Natural killer cell (primary cell): Measurements from ENCODE around the gene EHD4. TPM values are rescaled to one million over a fixed set of nuclear protein-coding genes. Genes with fewer than 3 reads are reported as not detected.
A peak's percentile ranks its signal among the peaks of the same experiment; 100 is the strongest.

ENCODE experiments used
- ATAC-seq, 3 donors: fragments of 150-1000 bp in 2 of 3; fragments of 200-7000 bp in 1 of 3; cut with Tn5 transposase; 1 replicate in 1 of 3; 2 replicates in 2 of 3; pipeline ENCODE4 v1.10.0; 2021; ENCODE audit warnings: mild to moderate bottlenecking in 2 of 3, moderate library complexity in 2 of 3
- DNase-seq, 2 donors: peaks; one replicate each; pipeline versions ENCODE4 v3.0.0 to v3.0.0-alpha.2; 2013 to 2021; ENCODE audit warnings: mixed read lengths in 1 of 2
- H3K27ac ChIP-seq: one replicate; pipeline ENCODE4 v1.5.1; 2013; ENCODE audit warnings: mild to moderate bottlenecking, low read length
- H3K27me3 ChIP-seq: one replicate; pipeline ENCODE4 v1.6.1; 2013; ENCODE audit warnings: low read length; ENCODE audit not compliant: control insufficient read depth, insufficient read depth
- H3K36me3 ChIP-seq: one replicate; pipeline ENCODE4 v1.6.1; 2013; ENCODE audit warnings: low read length; ENCODE audit not compliant: control insufficient read depth, insufficient read depth
- H3K4me1 ChIP-seq: one replicate; pipeline ENCODE4 v1.6.1; 2013; ENCODE audit warnings: low read length; ENCODE audit not compliant: control insufficient read depth, insufficient read depth
- H3K4me3 ChIP-seq: one replicate; pipeline ENCODE4 v1.5.1; 2013; ENCODE audit warnings: low read length
- H3K9me3 ChIP-seq: one replicate; pipeline ENCODE4 v1.6.1; 2013; ENCODE audit warnings: low read length; ENCODE audit not compliant: control insufficient read depth, insufficient read depth
- H3K27ac Mint-ChIP-seq, 2 donors: one replicate each; pipeline ENCODE4 v1.8.0; 2022; ENCODE audit warnings: mild to moderate bottlenecking in 2 of 2, mixed read lengths in 2 of 2, moderate library complexity in 1 of 2
- H3K27me3 Mint-ChIP-seq, 2 donors: one replicate each; pipeline ENCODE4 v1.8.0; 2022; ENCODE audit warnings: low read depth in 2 of 2, mixed read lengths in 2 of 2
- H3K36me3 Mint-ChIP-seq: one replicate; pipeline ENCODE4 v1.8.0; 2022; ENCODE audit warnings: mixed read lengths
- H3K4me1 Mint-ChIP-seq, 2 donors: one replicate each; pipeline ENCODE4 v1.8.0; 2022; ENCODE audit warnings: mixed read lengths in 2 of 2
- H3K4me3 Mint-ChIP-seq: one replicate; pipeline ENCODE4 v1.8.0; 2022; ENCODE audit warnings: mild to moderate bottlenecking, moderate library complexity, mixed read lengths
- H3K9me3 Mint-ChIP-seq, 2 donors: one replicate each; pipeline ENCODE4 v1.8.0; 2022; ENCODE audit warnings: mixed read lengths in 2 of 2
- CTCF ChIP-seq: fragments of 200-600 bp; IDR thresholded peaks from one replicate; pipeline ENCODE4 v1.8.0; 2022; ENCODE audit warnings: antibody characterized with exemption
- WGBS: methylation state at CpG from one replicate; pipeline ENCODE4 v1.1.7; 2013; ENCODE audit warnings: missing lambda C conversion rate; ENCODE audit not compliant: insufficient coverage; 5-methylcytosine and 5-hydroxymethylcytosine counted together
- intact Hi-C: fragments of 100-400 bp; cut with micrococcal nuclease; formaldehyde crosslinking; loops from one replicate; pipeline ENCODE4 v1.14.2; 2022
- total RNA-seq, 4 donors: library from RNA; stranded (reverse); fragments of 120-200 nt in 1 of 4; gene quantifications; one replicate each; pipeline versions ENCODE4 v1.2.3 to v1.2.4, GENCODE V29; 2013 to 2022

The EHD4 gene
- total RNA-seq, 3 donors from 2014 or later (not counting 1 experiment from before 2014, with no cell fraction given), result 28.4 to 34.6 (median 31.7) TPM

GRCh38 chr15:41880156-41880877 lies 92.0 kb downstream of the EHD4 start:
- peaks cover 10 to 13% of the 10 kb centered on the region in 2 donors for H3K27me3 Mint-ChIP-seq
- H3K27ac Mint-ChIP-seq, result peak overlapping the region in 1 of 2 donors; percentile 53

GRCh38 chr15:41879321-41879845 lies 93.0 kb downstream of the EHD4 start:
- Histone ChIP-seq H3K9me3 (no peaks in the 10 kb centered on the region), H3K27me3 (no peaks in the 10 kb centered on the region), H3K4me1 (peaks cover 12% of the 10 kb centered on the region), H3K27ac (no peak overlapping the region), H3K36me3 (no peaks in the 10 kb centered on the region), H3K4me3 (no peak overlapping the region)
- ATAC-seq (no peak), DNase-seq (no peak)
- Mint-ChIP-seq H3K9me3 (no peaks in the 10 kb centered on the region), H3K4me1 (peaks cover 6 to 11% of the 10 kb centered on the region in 2 donors), H3K4me3 (no peak overlapping the region), H3K27me3 (peaks cover 10 to 13% of the 10 kb centered on the region in 2 donors), H3K27ac (no peak overlapping the region), H3K36me3 (no peaks in the 10 kb centered on the region)
- TF ChIP-seq CTCF, result no peak
- intact Hi-C loops, result no loop called here
- WGBS, result 91% methylated on average over 10 of the region's 10 CpGs

More at GRCh38 chr15:41880156-41880877, 92.0 kb downstream of the EHD4 start:
- DNase-seq (no peak), ATAC-seq (no peak)
- Mint-ChIP-seq H3K4me3 (no peak overlapping the region), H3K4me1 (peaks cover 7 to 11% of the 10 kb centered on the region in 2 donors), H3K9me3 (no peaks in the 10 kb centered on the region), H3K36me3 (no peaks in the 10 kb centered on the region)
- H3K4me1 ChIP-seq, result peaks cover 12% of the 10 kb centered on the region
- H3K9me3 ChIP-seq, result no peaks in the 10 kb centered on the region
- no peak overlapping the region for H3K4me3 ChIP-seq
- 94% methylated on average over 10 of the region's 10 CpGs for WGBS
- no peaks in the 10 kb centered on the region for H3K36me3 ChIP-seq
- TF ChIP-seq CTCF, result no peak
- H3K27ac ChIP-seq, result no peak overlapping the region
- no peaks in the 10 kb centered on the region for H3K27me3 ChIP-seq
- intact Hi-C loops, result no loop called here

DNA sequence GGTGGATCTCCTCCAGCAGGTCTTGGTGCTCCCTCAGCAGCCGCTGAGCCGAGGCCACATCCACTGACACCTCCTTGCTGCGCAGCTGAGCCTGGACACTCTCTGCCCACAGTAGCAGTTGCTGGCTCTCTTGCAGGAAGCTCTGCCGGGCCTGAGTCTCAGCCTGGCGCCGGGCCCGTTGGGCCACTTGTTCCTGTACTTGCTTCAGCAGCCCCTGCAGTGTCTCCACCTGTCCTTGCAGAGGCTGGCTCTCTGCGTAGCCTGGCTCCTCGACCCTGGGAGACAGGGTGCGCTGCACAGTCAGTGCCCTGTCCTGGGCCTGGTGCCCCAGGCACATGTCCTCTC lies 94.0 kb downstream of the EHD4 start:
- H3K36me3 ChIP-seq, result no peaks in the 10 kb centered on the region
- Mint-ChIP-seq H3K36me3 (no peaks in the 10 kb centered on the region), H3K4me1 (peaks cover 6 to 16% of the 10 kb centered on the region in 2 donors), H3K27ac (no peak overlapping the region), H3K4me3 (no peak overlapping the region), H3K27me3 (peaks cover 10 to 13% of the 10 kb centered on the region in 2 donors), H3K9me3 (no peaks in the 10 kb centered on the region)
- H3K4me3 ChIP-seq, result no peak overlapping the region
- WGBS, result 94% methylated on average over 10 of the region's 10 CpGs
- no peak for TF ChIP-seq CTCF
- H3K27ac ChIP-seq, result no peak overlapping the region
- no peaks in the 10 kb centered on the region for H3K27me3 ChIP-seq
- H3K4me1 ChIP-seq, result peaks cover 12% of the 10 kb centered on the region
- intact Hi-C loops, result no loop called here
- no peak for ATAC-seq
- no peaks in the 10 kb centered on the region for H3K9me3 ChIP-seq
- no peak for DNase-seq
